Neuronal stem cell (in vitro differentiated cells): Measurements from ENCODE around the gene FAM241B.
A peak's percentile ranks its signal among the peaks of the same experiment; 100 is the strongest.

ENCODE experiments used
- DNase-seq: peaks from one replicate; pipeline ENCODE4 v3.0.0-alpha.2; 2013; ENCODE audit warnings: low spot score
- H2AFZ ChIP-seq: one replicate; pipeline ENCODE4 v1.6.1; 2013; ENCODE audit warnings: mild to moderate bottlenecking, low read length, inconsistent platforms
- H2AK5ac ChIP-seq: 2 replicates; pipeline ENCODE4 v1.6.1; 2013; ENCODE audit warnings: low read depth, mild to moderate bottlenecking, inconsistent platforms, low read length, moderate library complexity, mixed read lengths
- H2BK120ac ChIP-seq: 2 replicates; pipeline ENCODE4 v1.6.1; 2013; ENCODE audit warnings: low read depth, mild to moderate bottlenecking, inconsistent platforms, low read length, moderate library complexity, mixed read lengths
- H2BK12ac ChIP-seq: one replicate; pipeline ENCODE4 v1.6.1; 2013; ENCODE audit warnings: low read length, inconsistent platforms
- H2BK15ac ChIP-seq: 2 replicates; pipeline ENCODE4 v1.6.1; 2013; ENCODE audit warnings: mild to moderate bottlenecking, low read length, inconsistent platforms, mixed read lengths
- H2BK5ac ChIP-seq: one replicate; pipeline ENCODE4 v1.6.1; 2013; ENCODE audit warnings: inconsistent platforms, mild to moderate bottlenecking, low read length, moderate library complexity
- H3K14ac ChIP-seq: one replicate; pipeline ENCODE4 v1.6.1; 2013; ENCODE audit warnings: low read length, inconsistent platforms
- H3K18ac ChIP-seq: 2 replicates; pipeline ENCODE4 v1.6.1; 2013; ENCODE audit warnings: low read length, inconsistent platforms
- H3K23ac ChIP-seq: 2 replicates; pipeline ENCODE4 v1.6.1; 2013; ENCODE audit warnings: low read depth, mild to moderate bottlenecking, mixed read lengths, low read length, inconsistent platforms; ENCODE audit not compliant: poor library complexity
- H3K27ac ChIP-seq: replicated peaks from 3 replicates; pipeline ENCODE4 v1.5.1; 2013; ENCODE audit warnings: low read length, inconsistent platforms
- H3K27me3 ChIP-seq, 3 experiments: 2 replicates each; pipeline ENCODE4 v1.6.1; 2013; ENCODE audit warnings: low read length in 3 of 3, mild to moderate bottlenecking in 2 of 3, inconsistent platforms in 1 of 3, low read depth in 1 of 3, mixed read lengths in 1 of 3, moderate library complexity in 1 of 3; ENCODE audit not compliant: control insufficient read depth in 3 of 3, insufficient read depth in 3 of 3
- H3K36me3 ChIP-seq, 2 donors: replicated peaks in 1 of 2; 2 replicates each; pipeline ENCODE4 v1.6.1; 2013; ENCODE audit warnings: low read length in 2 of 2; ENCODE audit not compliant: control insufficient read depth in 2 of 2, insufficient read depth in 2 of 2
- H3K4ac ChIP-seq: 2 replicates; pipeline ENCODE4 v1.6.1; 2013; ENCODE audit warnings: inconsistent platforms, mild to moderate bottlenecking, low read length, moderate library complexity
- H3K4me1 ChIP-seq, 2 donors: 1 replicate in 1 of 2; 2 replicates in 1 of 2; pipeline ENCODE4 v1.6.1; 2013; ENCODE audit warnings: low read length in 2 of 2, low read depth in 1 of 2; ENCODE audit not compliant: control insufficient read depth in 2 of 2, insufficient read depth in 1 of 2
- H3K4me2 ChIP-seq: one replicate; pipeline ENCODE4 v1.6.1; 2013; ENCODE audit warnings: mild to moderate bottlenecking, low read length, inconsistent platforms; ENCODE audit not compliant: insufficient read depth, poor library complexity, severe bottlenecking
- H3K4me3 ChIP-seq, 2 donors: 2 replicates each; pipeline ENCODE4 v1.5.1; 2013; ENCODE audit warnings: low read length in 2 of 2, mild to moderate bottlenecking in 2 of 2, inconsistent platforms in 1 of 2, moderate library complexity in 1 of 2
- H3K79me1 ChIP-seq: one replicate; pipeline ENCODE4 v1.6.1; 2013; ENCODE audit warnings: low read depth, mild to moderate bottlenecking, inconsistent platforms, low read length, moderate library complexity
- H3K9ac ChIP-seq: one replicate; pipeline ENCODE4 v1.6.1; 2013; ENCODE audit warnings: mild to moderate bottlenecking, low read depth, low read length, inconsistent platforms; ENCODE audit not compliant: poor library complexity
- H3K9me3 ChIP-seq, 2 donors: replicated peaks in 1 of 2; 2 replicates each; pipeline versions ENCODE3 to v1.6.1; 2013; ENCODE audit warnings: low read length in 2 of 2, mild to moderate bottlenecking in 2 of 2, inconsistent platforms in 1 of 2, low read depth in 1 of 2, mixed read lengths in 1 of 2, moderate library complexity in 1 of 2; ENCODE audit not compliant: control insufficient read depth in 2 of 2, insufficient read depth in 1 of 2
- H4K8ac ChIP-seq: one replicate; pipeline ENCODE4 v1.6.1; 2013; ENCODE audit warnings: low read depth, mild to moderate bottlenecking, inconsistent platforms, low read length, moderate library complexity
- H4K91ac ChIP-seq: one replicate; pipeline ENCODE4 v1.6.1; 2013; ENCODE audit warnings: low read length, low read depth, mild to moderate bottlenecking, inconsistent platforms; ENCODE audit not compliant: poor library complexity
- WGBS, 2 donors: extraction: QIAGEN DNeasy Blood & Tissue Kit; methylation state at CpG; one replicate each; pipeline ENCODE4 v1.1.7; 2013; ENCODE audit warnings: missing lambda C conversion rate in 2 of 2, mixed read lengths in 1 of 2; ENCODE audit not compliant: insufficient read length in 2 of 2, insufficient replicate concordance in 1 of 2; ENCODE audit errors: extremely low coverage in 2 of 2; 5-methylcytosine and 5-hydroxymethylcytosine counted together

Gene FAM241B

DNA sequence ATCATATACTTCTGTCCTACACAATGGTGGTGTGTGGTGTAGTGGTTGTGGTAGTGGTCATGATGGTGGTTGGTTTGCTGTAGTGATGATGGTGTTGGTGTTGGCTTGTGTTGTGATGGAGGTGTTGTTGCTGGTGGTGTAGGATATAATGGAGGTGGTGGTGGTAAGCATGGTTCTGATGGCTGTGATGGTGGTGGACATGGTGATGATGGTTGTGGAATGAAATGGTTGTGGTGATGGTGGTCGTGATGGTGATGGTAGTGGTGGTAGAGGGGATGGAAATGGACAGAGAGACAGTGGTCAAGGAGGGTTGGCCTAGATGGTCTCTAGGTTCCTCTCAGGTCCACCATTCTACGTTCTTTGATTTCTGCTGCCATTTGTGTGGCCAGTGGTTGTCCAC, 44.7 kb downstream of the FAM241B start:
- H2BK15ac ChIP-seq = no peak overlapping the region
- no peak overlapping the region for H3K4ac ChIP-seq
- no peak overlapping the region for H2BK5ac ChIP-seq
- H3K27ac ChIP-seq = no peak overlapping the region
- no peak overlapping the region for H2AFZ ChIP-seq
- peaks cover 0 to 3% of the 10 kb centered on the region in 2 donors for H3K4me1 ChIP-seq
- H3K9me3 ChIP-seq = no peaks in the 10 kb centered on the region
- peaks cover 0 to 30% (median 2%) of the 10 kb centered on the region in 3 experiments for H3K27me3 ChIP-seq
- no peak overlapping the region for H4K91ac ChIP-seq
- no peak overlapping the region for H3K18ac ChIP-seq
- no peak overlapping the region for H3K4me2 ChIP-seq
- H2AK5ac ChIP-seq = no peak overlapping the region
- peak overlapping the region in 1 of 2 donors; percentile 44 for H3K4me3 ChIP-seq
- H2BK12ac ChIP-seq = no peak overlapping the region
- DNase-seq = no peak
- 100% methylated on average over 1 of the region's 2 CpGs; no CpG with 5 or more reads in 1 of the 2 donors for WGBS, 2 donors
- H3K23ac ChIP-seq = no peak overlapping the region
- H4K8ac ChIP-seq = no peak overlapping the region
- H3K36me3 ChIP-seq = no peaks in the 10 kb centered on the region
- H2BK120ac ChIP-seq = no peak overlapping the region
- no peaks in the 10 kb centered on the region for H3K79me1 ChIP-seq
- peak overlapping the region; percentile 49 for H3K14ac ChIP-seq
- H3K9ac ChIP-seq = no peak overlapping the region

DNA sequence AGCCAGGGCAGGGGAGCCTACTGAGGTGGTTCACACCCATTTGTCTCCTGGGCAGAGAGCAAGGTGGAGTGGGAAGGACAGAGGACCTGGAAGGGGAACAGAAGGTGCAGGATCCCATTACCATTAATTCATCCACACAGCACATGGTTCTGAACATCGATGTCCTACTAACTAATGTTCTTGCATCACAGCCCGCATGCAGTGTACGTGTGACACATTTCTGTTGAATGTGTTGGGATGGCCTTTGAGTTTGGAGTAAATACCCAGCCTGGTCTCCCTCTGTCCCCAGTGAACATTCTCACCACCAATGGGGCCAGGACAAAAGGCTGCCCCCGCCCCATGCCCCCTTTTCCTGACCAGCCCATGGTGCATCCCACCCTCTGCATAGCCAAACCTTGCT, 46.3 kb downstream of the FAM241B start:
- Histone ChIP-seq H3K9ac (no peak overlapping the region), H3K4ac (no peak overlapping the region), H3K4me1 (peaks cover 0 to 1% of the 10 kb centered on the region in 2 donors), H3K4me2 (no peak overlapping the region), H3K79me1 (no peaks in the 10 kb centered on the region), H2BK5ac (no peak overlapping the region), H3K14ac (no peak overlapping the region), H2BK15ac (no peak overlapping the region), H2BK120ac (no peak overlapping the region), H2BK12ac (no peak overlapping the region), H3K27ac (no peak overlapping the region), H3K4me3 (no peak overlapping the region), H4K8ac (no peak overlapping the region), H3K9me3 (no peaks in the 10 kb centered on the region), H3K18ac (peak overlapping the region; percentile 46), H3K27me3 (peaks cover 0 to 35% (median 2%) of the 10 kb centered on the region in 3 experiments), H3K23ac (no peak overlapping the region), H2AFZ (no peak overlapping the region), H3K36me3 (no peaks in the 10 kb centered on the region), H2AK5ac (no peak overlapping the region), H4K91ac (no peak overlapping the region)
- no peak for DNase-seq
- WGBS, 2 donors = no CpG with 5 or more reads among the region's 4 CpGs

DNA sequence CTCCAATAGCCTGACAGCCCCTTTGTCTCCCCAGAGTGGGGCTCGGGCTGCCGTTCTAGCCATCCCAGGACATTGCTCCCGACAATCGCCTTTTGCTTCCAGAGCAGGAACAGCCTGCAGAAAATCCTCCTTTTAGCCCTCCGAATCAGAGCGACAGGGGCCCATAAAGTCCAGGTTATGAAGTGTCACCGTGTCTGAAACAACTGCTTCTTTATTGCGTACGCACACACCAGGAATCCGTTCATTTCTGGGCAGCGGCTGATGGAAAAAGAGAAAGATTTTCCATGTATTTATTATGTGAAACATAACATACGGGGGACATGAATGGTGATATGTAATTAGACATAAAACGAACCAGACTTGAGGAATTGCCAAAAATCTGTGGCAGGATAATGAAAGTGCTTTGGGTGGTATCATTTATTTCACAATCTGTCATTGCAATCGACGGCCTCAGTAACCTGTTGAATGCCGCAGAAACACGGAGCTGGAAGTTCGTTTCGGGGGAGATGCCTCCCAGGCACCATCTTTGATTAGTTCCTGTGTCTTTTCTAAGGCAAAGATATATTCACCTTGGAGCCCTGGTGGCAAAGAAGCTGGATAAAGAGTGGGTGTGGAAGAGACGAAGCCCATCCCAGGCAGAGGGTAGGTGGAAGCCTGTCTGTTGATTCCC, 48.1 kb downstream of the FAM241B start:
- no peak overlapping the region for H2BK15ac ChIP-seq
- H2AK5ac ChIP-seq = no peak overlapping the region
- H2BK12ac ChIP-seq = no peak overlapping the region
- H3K79me1 ChIP-seq = no peaks in the 10 kb centered on the region
- H2AFZ ChIP-seq = no peak overlapping the region
- H3K27me3 ChIP-seq = peaks cover 0 to 47% (median 2%) of the 10 kb centered on the region in 3 experiments
- no CpG with 5 or more reads among the region's 20 CpGs for WGBS, 2 donors
- no peak overlapping the region for H4K8ac ChIP-seq
- no peak overlapping the region for H3K9ac ChIP-seq
- H3K18ac ChIP-seq = no peak overlapping the region
- H3K36me3 ChIP-seq = no peaks in the 10 kb centered on the region
- H3K14ac ChIP-seq = no peak overlapping the region
- H3K23ac ChIP-seq = no peak overlapping the region
- H2BK120ac ChIP-seq = no peak overlapping the region
- no peak overlapping the region for H3K27ac ChIP-seq
- no peak for DNase-seq
- H3K4me1 ChIP-seq = peaks cover 0 to 1% of the 10 kb centered on the region in 2 donors
- no peak overlapping the region for H3K4ac ChIP-seq
- H4K91ac ChIP-seq = no peak overlapping the region
- H3K9me3 ChIP-seq = no peaks in the 10 kb centered on the region
- no peak overlapping the region for H3K4me3 ChIP-seq
- no peak overlapping the region for H2BK5ac ChIP-seq
- H3K4me2 ChIP-seq = no peak overlapping the region

DNA sequence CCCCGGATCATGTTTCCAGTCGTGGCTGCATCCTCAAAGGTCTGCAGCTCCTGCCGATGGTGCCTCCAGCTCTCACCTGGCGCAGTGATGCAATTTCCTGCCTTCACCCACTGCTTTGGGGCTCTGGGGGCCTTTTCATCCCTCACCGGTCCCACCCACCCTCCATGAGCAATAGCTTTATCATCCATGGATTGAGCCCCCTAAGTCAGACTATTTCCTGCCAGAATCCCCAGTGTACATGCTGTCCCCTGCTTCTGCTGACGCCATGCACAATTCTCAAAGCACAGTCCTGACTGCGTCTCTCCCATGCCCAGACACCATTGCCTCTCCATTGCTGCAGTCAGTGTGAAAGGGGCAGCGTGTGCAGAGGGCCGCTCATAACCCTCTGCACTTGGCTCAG, 49.7 kb downstream of the FAM241B start:
- Histone ChIP-seq H3K4me3 (peak overlapping the region in 1 of 2 donors; percentile 33), H3K4me1 (peaks cover 0 to 4% of the 10 kb centered on the region in 2 donors), H3K27me3 (peaks cover 0 to 51% (median 1%) of the 10 kb centered on the region in 3 experiments), H3K36me3 (no peaks in the 10 kb centered on the region), H3K9ac (no peak overlapping the region), H3K14ac (no peak overlapping the region), H2BK120ac (no peak overlapping the region), H2BK12ac (no peak overlapping the region), H3K4ac (no peak overlapping the region), H3K79me1 (no peaks in the 10 kb centered on the region), H3K23ac (no peak overlapping the region), H3K27ac (no peak overlapping the region), H2BK15ac (no peak overlapping the region), H2BK5ac (no peak overlapping the region), H4K8ac (no peak overlapping the region), H3K18ac (no peak overlapping the region), H2AFZ (no peak overlapping the region), H3K4me2 (no peak overlapping the region), H4K91ac (no peak overlapping the region), H2AK5ac (no peak overlapping the region), H3K9me3 (no peaks in the 10 kb centered on the region)
- DNase-seq = no peak
- WGBS, 2 donors = no CpG with 5 or more reads among the region's 9 CpGs
